Measurements from ENCODE around the gene CYP4F2.

GRCh38 chr19:15926484-15926883, 28.6 kb upstream of the CYP4F2 start:
- TF ChIP-seq CTCF (IDR thresholded peaks at IDR 0.05): no peak
- no peak for TF ChIP-seq POLR2A (IDR thresholded peaks at IDR 0.05)
